ENCODE measurements around the gene AACS.
"Not testable (repeated sequence)": the region's sequence is repeated elsewhere in the genome, so short reads cannot be mapped to it uniquely, and the experiment has no call there.

AACS gene

DNA sequence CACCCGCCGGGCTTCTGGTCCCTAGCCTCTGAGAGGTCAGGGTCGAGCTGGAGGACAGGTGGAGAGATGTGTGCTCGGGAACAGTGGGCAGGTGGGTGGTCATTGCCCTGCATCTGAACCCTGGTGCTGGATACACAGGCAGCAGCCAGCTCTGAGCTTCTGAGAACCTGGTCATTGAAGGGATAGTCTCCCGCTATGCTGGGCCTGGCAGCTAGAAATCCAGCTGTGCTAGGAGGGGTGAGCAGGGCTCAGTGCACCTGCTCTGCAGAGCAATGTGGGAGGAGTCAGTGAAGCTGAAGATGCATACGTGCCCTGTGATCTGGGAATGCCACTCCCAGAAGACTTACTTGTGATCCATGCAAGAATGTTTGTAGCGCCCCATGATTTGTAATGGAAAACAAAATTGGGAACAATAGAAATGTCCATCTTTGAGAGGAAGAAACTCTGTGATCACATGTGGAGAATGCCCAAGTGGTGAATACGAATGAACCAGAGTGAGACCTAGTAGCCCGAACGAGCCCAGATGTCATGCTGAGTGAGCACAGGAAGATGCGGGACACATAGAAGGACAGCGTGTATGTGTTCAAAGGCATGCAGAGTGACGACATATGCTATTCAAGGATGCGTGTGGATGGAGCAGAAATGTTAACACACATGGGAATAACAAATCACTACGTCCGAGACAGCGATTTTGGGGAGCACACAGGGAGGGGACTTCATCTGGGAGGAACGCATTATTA, 63.4 kb downstream of the AACS start:
- DNase-seq = no peak

DNA sequence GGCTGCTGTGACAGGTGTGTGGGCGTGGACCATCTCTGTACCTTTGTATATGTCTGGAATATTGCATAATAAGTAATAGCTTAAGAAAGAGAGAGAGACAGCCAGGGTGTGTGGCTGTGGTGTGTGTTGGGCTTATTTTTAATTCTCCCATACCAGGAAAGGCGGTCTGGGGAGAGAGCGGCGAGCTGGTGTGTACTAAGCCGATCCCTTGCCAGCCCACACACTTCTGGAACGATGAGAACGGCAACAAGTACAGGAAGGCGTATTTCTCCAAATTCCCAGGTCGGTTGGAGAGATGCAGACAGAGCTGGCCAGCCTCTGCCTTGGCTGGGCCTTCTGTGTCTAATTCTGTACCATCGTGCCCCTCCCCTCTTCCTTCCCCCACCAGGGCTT, 63.9 kb downstream of the AACS start:
- no peak for DNase-seq

- no peak for DNase-seq
Observed at GRCh38 chr12:125129591-125130255, 64.5 kb downstream of the AACS start.

DNA sequence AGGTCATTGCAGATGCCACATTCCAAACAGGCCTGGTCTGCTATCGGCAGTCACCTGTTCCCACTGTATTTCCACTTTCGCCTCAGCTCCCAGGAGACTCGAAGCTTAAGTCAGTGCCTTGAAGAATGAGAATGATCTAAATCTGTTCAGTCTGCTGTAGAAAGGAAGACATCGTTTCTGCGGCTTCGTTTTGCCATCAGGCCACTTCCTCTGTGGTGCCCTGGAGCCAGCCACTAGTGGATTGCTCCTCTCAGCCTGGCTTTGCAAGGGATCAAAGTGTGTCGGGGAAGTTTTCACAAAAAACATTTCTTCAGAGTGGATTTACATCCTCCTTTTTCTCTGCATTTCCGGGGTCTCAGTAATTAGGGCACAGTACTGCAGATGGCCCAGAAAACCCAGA, 66.7 kb downstream of the AACS start:
- no peak for DNase-seq

GRCh38 chr12:125132698-125133400, 67.6 kb downstream of the AACS start:
- no peak for DNase-seq

DNA sequence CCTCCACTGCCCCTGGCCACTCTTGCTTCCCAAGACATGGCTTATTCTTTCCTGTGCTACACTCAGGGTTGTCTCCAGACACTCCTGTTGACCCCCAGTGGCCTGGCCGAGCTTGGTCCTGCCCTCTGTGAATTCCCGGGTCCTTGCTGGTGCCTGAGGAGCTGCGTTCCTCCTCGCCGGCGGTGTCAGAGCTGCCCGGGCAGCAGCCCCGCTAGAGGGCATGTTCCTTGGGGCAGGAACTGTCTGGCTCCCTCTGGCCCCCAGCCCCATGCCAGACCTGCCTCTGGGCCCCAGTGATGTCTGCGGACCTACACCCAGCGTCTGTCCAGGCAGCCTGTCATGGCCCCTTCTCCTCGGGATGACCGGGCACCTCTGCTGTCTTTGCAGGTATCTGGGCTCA, 68.4 kb downstream of the AACS start:
- no peak for DNase-seq

DNA sequence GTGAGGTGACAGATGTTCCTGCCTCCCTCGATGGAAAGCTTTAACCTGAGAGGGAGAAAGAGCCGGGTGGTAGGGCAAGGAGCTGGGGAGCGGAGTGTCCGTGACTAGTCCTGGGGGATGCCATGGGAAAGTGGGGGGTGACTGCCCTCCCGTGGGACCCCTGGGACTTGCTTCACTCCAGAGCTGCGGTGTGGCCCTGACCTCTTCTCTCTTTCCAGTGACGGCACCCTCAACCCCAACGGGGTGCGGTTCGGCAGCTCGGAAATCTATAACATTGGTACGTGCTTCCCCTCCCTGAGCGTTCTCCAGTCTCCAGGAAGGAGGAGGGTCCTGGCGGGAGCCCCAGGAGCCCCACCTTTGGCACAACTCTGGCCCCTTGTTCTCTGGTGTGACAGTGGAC, 69.3 kb downstream of the AACS start:
- DNase-seq = no peak

DNA sequence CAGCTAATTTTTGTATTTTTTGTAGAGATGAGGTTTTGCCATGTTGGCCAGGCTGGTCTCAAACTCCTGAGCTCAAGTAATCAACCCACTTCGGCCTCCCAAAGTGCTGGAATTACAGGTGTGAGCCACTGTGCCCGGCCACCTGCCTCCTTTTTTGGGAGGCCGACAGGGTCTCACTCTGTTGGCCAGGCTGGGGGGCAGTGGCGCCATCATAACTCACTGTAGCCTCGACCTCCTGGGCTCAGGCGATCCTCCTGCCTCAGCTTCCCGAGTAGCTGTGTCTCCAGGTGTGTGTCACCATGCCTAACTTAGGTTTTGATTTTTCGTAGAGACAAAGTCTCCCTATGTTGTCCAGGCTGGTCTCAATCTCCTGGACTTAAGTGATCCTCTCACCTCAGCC, 70.7 kb downstream of the AACS start:
- no peak for DNase-seq

GRCh38 chr12:125136702-125137101, 71.5 kb downstream of the AACS start:
- no peak for DNase-seq

DNA sequence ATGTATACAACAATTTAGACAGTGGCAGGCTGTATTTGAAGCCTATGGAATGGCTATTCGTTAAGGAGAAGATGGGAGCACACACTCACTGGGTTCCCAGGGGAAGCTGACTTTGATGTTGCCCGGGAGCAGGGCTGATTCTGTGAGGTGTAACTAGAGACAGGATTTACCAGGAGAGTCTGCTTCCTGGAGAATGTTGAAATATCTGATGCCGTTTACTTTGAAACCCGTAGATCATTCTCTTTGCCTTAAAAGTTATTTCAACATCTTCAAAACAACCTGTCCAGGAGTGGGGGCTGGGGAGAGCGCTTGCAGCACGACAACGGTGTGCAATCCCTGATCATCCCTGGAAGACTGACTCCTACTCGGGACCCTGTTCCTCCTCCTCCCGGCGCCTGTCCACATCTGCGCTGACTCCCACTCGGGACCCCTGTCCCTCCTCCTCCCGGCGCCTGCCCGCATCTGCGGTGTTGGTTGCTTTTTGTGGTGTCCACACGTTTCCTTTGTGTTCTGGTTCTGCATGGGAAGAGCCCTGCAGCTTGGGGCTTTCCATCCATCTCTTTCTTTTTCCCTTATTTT, 72.6 kb downstream of the AACS start:
- no peak for DNase-seq

DNA sequence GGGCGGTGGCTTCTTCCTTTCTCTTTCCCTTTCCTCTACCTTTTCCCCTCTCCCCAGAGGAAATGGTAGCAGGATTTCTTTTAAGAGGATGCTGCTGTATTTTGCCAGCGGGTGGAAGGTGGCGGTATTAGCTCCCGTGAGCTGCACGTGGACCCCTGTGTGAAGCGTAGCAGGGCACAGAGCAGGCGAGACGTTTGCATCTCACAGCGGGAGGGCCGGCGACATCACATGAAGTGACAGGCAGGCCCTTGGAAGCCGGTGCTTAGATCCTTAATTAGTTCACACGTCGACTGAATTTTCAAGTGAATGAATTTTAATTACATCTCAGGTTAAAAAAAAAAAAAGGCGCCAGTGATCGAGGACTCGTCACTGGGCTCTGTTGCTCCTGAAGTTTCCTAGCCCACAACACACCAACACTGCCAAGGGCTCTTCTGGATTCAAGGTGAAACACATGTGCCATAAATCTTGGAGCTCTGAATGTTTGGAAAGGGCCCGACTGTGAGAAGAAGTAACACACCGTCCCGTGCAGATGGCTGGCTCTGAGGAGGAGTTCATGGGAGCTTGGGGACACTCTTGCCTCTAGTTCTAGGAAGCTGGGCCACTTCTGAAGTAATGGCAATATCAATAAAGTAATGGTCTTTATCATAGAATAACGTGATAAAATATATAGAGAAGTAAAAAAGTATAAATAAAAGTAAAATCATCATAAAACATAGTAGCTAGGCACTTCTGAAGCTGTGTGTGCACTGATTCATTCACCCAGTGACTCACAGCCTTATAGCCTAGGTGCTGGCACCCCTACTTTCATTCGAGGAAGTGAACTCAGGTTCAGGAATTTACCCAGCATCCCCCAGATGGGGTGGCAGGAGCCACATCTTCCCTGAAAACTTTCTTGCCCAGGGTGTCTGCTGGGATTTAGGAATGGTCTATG, 75.3 kb downstream of the AACS start:
- DNase-seq = no peak

GRCh38 chr12:125141210-125141573, 76.0 kb downstream of the AACS start:
- not testable (repeated sequence) for DNase-seq

- DNase-seq = no peak
Observed at GRCh38 chr12:125142601-125143000, 77.4 kb downstream of the AACS start.

DNA sequence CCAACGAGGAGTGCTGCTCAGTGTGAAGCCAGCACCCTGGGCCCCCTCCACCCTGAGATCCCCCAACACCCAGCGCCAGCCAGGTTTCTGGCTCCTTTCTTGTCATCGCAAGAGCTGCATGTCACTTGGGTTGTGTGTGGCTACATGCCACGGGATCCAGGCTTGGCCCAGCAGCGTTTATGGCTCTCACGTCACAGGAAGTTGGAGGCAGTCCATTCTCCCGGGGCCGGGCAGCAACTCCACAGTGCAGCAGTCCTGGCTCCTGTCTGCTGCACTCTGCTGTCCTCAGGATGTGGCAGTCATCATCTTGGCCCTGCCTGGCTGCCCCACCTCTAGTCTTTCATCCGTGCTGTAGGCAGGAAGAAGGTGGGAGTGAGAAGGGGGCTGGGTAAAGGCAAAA, 78.3 kb downstream of the AACS start:
- no peak for DNase-seq

DNA sequence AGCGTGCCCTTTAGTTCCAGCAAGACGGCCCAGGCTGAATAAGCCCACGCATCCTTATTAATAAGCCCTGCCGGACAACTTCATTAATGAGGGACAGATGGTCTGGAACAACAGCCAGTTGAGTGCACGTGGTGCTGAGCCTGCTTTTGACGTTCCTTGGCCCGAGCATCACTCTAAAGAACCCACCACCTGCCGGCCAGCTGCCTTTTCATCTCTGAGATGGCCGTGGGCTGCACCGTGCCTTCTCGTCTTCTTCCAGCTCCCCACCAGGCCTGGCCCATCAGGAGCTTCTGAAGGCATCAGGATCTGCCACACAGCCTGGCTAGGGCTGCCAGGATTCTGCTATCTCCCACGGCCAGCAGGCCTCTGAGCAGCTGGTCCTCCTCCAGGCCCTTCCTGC, 80.0 kb downstream of the AACS start:
- DNase-seq = no peak

DNA sequence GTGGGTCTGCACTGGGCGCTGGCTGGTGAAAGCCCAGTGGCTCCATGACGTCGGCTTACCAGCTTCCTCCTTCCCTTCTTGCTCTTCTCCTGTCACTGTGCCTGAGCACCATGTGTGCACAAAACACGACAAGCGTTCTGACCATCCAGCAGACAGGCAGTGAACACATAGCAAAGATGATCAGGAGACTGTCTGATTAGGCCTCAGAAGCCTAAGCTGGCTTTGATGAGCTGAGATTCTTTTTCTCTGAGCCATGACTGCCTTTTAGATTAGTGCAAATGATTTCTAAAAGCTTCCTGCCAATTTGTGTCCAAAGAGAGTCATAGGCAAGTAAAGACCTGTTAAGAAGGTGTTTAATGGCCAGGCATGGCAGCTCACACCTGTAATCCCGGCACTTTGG, 83.1 kb downstream of the AACS start:
- DNase-seq = no peak

- DNase-seq = no peak
Observed at GRCh38 chr12:125149160-125150108, 84.2 kb downstream of the AACS start.

DNA sequence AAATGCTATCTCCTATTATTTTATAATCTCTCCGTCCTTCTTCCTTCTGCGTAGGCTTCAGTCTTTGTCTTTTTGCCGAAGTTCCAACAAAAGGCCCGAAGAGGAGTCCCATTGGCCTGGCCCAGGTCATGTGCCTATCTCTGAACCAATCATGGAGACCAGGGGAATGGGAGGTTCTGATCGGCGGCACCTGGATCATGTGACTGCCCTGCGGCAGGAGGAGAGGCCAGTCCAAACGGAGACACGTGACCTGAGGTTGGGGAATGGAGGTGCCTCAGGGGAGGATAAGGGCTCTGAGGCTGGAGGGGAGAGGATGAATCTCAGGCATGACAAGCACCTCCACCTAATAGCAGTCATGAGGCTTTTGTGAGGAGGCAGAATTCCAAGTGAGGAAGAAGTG, 86.0 kb downstream of the AACS start:
- DNase-seq = no peak

GRCh38 chr12:125152463-125152862, 87.2 kb downstream of the AACS start:
- no peak for DNase-seq

GRCh38 chr12:125155366-125155765, 90.1 kb downstream of the AACS start:
- no peak for DNase-seq

DNA sequence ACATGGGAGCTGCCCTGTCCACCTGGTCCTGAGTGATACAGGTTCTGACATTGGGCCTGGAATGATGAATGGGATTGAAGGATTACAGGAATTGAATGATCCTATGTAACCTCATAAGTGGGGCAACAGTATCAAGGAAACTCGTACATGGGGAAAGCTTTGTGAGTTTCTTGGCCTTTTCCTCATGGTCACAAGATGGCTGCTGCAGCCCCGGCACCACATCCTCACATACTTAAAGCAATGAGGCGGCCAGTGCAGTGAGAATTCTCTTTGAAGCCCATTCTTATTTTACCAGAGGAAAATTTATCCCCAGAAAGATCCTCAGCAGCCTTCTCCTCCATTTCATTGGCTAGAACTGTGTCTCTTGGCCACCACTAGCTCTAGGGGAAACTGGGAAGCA, 91.9 kb downstream of the AACS start:
- DNase-seq = no peak

- DNase-seq = no peak
Observed at GRCh38 chr12:125159702-125160101, 94.5 kb downstream of the AACS start.

Data from NCI-H1092 (cell line).